ENCODE measurements around the gene ACSM2B.
"Not testable (repeated sequence)": the region's sequence is repeated elsewhere in the genome, so short reads cannot be mapped to it uniquely, and the experiment has no call there.

DNA sequence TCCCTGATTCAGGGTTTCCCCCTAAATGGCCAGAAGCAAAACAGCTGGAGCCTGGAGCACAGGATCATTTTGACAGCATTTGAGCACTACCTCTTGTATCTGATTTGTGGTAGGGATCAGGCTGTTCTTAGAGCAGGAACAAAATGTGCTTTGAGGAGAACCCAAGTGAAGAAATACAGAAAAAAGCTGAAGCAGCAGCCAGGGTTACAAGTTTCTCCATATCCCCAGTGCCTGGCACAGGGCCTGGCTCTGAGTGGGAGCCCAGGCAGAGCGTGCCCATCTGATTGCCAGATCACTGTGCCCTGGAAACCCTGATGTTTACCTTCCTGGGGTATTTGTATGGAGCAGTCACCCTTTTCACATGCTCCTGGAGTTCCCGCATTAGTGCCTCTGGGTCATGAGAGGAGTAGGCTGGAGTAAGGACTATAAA lies 11.5 kb upstream of the ACSM2B start:
- not testable (repeated sequence) for TF ChIP-seq POLR2A (IDR thresholded peaks at IDR 0.05; ENCODE audit: low read length); GATA1 (IDR thresholded peaks at IDR 0.05; ENCODE audit: low read depth, low read length)
